ENCODE data around the gene LYPD6B.

- no peak for TF ChIP-seq CTCF (conservative IDR thresholded peaks at IDR 0.05; ENCODE audit: low read depth, low read length)
- TF ChIP-seq EZH2 (IDR thresholded peaks at IDR 0.05; ENCODE audit: borderline replicate concordance, low read depth, low read length, poor library complexity, severe bottlenecking): no peak
Measured at GRCh38 chr2:149075105-149075504, 36.6 kb downstream of the LYPD6B start.

Data from A673 (cell line).